T-helper 1 cell (primary cell): ENCODE measurements around the gene TARP.

Source experiments
- DNase-seq, 5 donors: peaks; one replicate each; pipeline ENCODE4 v3.0.0-alpha.2; 2012 to 2020

TARP gene

DNA sequence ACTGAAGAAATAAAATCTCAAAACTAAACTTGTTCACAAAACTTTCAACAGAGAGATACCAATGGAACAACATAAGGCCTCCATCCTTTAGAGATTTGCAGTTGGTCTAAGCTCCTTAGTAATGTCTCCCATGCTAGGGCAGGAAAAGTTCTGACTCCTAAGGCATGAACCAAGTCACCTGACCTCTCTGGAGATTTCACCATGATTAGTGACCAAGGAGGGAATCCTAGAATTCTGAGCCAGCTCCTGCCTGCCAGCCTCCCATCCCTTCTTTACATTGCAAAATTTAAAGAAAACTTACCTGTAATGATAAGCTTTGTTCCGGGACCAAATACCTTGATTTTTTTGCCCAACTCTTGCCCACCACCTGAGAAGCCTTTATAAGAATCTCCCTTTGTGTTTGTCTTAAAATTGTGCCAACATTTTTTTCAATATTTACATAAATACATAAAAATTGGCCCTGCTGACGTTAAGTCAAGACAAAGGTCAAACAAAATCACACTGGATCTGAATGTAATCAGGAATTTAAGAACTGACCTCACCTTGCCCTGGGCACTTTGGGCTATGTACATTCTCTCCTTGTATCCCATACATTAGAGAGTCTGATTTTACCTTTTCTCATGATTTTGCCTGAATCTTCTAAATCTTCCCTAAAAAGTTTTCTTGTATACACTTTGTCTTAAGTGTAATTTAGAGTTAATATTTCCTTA is at the start of gene TARP:
TSS of gene TARP (minus strand) at position 351 of the 710 bp plus-strand sequence.
- DNase-seq = no peak

DNA sequence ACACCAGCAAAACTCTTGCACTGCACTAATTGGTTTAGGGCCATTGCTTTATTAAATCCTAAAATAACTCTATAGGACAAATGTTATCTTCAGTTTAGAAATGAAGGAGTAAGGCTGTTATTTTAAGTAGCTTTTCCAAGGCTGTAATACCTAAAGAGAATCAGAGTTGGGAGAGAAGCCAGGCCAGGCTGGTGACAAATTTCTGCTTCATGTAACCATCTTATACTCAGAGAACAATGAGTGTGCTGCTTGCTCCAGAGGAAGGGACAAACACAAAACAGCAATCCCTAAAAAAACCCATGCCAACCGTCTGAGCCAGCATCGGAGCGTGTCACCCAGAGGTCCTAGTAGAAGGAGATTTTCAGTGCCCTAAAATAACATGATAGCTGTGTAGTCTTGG is 49.7 kb upstream of the TARP start:
- no peak for DNase-seq

DNA sequence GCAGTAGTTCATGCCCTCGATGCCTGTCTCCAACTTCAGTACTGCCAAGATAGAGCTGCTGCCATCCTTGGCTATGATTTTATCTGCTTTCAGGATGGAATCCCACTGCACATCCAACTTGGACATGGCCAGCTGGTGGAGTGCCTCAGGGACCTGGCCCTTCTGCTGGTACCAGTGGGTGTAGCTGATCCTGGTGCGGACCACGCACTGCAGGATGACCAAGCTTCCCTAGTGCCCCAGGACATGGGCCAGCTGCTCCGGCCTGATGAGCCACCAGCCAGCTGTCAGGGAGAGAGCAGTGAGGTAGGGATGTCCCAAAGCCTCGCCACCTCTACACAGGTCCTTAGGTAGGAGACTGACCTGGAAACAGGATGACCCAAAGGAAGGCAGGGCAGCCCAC is 49.0 kb upstream of the TARP start:
- DNase-seq = no peak

DNA sequence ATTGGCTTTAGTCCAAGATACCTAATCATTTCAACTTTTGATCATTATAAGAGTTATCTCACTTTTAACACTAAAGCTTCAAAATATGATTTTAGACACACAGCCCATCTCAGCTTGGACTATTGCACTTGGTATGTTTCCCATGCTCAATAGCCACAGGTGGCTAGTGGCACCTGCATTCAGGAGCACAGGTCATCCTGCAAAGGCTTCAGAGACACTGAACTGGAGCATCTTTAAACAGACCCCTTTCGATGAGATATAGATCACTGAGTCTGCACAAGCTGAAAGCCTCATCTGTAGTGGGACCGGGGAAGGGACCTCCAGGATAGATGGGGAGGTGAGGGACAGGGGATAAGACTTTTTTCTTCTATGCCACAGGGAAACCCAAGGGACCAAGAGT is 48.5 kb upstream of the TARP start:
- DNase-seq = no peak

- DNase-seq = no peak
Observed at GRCh38 chr7:38321515-38321944, 48.1 kb upstream of the TARP start.

DNA sequence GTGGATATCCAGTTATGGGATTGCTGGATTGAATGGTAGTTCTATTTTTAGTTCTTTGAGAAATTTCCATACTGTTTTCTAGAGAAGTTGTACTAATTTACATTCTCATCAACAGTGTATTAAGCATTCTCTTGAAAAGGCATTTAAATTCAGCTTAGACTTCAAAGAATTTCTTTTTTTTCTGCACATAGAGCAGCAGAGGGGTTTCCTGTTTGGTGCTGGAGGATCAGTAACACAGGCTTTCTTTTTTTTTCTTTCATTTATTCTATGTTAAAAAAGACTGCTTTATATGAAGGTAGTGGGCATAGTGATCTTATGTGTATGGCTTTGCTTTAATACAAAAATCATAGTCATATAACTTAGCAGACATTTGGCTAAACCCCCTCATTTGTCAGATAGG is 47.6 kb upstream of the TARP start:
- DNase-seq = no peak

- DNase-seq = no peak
Observed at GRCh38 chr7:38319873-38320272, 46.4 kb upstream of the TARP start.

GRCh38 chr7:38318803-38319416 is 45.5 kb upstream of the TARP start:
- peak in 1 of 5 donors; percentile 46 for DNase-seq

DNA sequence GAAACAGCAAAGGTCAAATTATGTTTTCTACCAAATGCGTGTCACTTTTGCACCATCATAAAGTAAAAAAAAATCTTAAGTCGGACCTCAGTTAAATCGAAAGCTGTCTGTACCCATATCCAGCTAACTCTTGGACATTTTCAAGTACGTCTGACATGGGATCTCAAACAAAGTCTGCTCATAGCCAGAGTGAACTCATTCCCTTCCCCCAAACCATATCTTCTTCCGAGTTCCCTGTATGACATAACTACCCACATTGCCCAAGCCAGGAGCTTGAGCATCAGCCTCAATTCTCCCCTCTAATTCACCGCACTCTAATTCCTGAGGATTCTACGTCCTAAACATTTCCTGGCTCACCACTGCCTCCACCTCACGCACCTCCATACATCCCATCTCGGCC is 44.8 kb upstream of the TARP start:
- DNase-seq = no peak

DNA sequence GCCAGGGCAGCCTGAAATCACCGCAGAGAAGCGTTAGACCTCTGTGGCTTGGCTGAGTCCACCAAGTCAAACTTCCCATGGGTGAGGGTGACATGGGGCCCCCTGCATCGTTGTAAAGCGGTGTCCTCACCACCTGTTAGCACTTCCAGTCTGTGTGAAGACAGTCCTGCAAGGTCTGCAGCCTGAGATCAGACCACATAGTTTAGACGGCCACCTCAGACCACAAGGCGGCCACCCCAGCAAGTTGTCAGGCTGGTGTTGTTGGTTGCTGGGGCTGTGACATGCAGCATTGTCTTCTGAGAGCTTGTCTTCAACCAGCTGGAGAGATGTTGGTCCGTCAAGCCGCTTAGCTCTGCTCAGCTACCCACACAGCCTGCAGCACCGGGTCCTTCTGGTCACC is 44.1 kb upstream of the TARP start:
- DNase-seq = no peak

GRCh38 chr7:38316733-38317360 is 43.4 kb upstream of the TARP start:
- no peak for DNase-seq

DNA sequence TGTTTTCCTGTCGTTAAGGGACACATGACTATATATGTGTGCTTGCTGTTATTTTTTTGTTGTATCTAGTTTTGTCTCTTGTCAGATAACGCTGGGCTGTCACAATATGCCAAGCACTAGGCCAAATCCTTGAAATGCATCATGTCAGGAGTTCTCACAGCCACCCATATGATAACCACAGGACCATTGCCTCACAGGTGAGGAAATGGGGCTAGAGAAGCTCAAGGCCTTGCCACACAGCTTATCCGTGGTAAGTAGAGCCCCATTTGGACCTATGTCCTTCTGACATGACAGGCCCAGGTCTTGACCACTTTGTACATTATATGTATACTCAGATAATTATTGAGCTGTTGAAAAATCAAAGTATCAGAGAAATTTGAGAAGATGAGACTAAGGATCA is 42.0 kb upstream of the TARP start:
- no peak for DNase-seq

DNA sequence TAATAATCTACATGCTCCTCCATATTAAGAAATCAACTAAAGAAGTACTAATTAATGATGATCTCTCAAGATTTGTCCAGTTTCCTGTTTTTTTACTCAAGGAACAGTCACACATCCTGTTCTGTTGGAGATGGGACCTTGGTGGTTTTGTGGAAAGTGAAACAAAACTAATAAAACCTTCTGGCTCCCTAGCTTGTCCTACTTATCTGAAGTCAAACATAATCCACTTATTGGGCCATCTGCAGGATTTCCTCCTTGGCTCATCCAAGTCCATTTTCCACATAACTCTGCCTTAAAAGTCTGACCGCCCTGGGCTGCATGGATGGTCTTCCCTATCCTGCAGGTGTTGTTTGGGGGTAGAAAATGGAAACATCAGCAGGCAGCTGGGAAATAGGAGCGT is 39.4 kb upstream of the TARP start:
- no peak for DNase-seq

GRCh38 chr7:38311329-38311937 is 38.0 kb upstream of the TARP start:
- no peak for DNase-seq

- DNase-seq = no peak
Observed at GRCh38 chr7:38310591-38311101, 37.2 kb upstream of the TARP start.

DNA sequence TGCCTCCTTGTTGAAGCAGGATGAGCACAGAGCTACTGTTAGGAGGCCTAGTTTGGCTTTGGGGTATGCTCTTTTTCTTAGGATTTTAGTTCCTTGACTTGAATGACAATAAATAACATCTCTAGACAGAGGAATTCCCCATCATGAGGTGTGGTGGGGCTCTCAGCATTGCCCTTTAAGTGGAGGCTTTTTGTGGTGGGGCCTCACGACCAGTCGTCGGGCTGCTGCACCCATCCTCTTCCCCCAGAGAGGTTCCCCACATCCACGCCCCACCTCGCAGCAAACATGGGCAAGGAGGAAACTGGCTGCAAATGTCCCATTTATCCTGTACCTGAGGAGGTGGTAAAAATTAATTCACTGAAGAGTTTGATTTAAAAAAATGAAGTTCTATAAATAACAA is 36.1 kb upstream of the TARP start:
- DNase-seq = no peak

GRCh38 chr7:38308140-38308539 is 34.7 kb upstream of the TARP start:
- no peak for DNase-seq

GRCh38 chr7:38307640-38308039 is 34.2 kb upstream of the TARP start:
- no peak for DNase-seq

DNA sequence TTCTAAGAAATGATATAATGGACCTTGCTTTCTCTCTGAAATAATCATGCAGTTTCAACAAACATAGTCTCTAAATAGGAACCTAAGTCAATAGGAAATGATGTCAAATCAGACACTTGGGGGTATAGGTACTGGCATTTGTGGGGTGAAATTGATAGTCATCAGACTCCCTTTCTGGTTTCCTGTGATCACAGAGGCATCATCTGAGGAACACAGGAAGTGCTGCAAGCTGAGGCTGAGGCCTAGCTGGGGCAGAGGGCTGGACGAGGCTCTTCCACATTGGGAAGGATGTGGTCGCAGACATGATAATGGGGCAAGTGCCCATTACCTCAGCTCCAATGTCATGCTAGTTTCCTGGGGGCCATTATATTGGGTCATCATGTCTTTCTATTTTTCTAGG is 33.5 kb upstream of the TARP start:
- DNase-seq = peak in 1 of 5 donors; percentile 79

DNA sequence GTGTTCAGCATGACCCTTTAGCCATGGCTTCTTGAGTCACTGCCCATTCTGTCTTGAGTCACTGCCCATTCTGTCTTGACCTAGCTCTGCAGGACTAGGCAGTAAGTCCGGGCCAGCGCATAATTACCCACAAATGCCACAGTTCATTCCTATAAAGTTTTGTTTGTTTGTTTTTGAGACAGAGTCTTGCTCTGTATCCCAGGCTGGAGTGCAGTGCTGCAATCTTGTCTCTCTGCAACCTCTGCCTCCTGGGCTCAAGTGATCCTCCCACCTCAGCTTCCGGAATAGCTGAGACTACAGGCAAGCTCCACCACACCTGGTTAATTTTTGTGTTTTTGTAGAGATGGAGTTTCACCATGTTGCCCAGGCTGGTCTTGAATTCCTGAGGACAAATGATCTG is 32.7 kb upstream of the TARP start:
- DNase-seq = no peak

DNA sequence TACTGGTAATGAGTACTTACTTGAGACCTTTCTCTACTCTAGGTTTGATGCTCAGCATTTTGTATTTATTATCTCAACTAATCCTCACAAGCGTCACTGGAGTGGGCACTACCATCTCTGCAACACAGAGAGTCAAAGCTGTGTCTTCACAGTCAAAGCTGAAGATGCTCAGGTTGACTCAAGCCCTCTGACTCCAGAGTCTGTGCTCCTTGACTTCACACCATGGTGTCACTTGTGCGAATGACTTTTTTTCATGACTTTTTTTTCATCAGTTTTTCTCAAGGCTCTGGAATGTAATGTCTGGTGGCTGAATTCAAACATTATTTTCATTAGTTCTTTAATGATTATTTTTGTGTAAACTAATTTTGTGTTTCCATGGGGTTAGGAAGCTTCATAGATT is 30.4 kb upstream of the TARP start:
- DNase-seq = no peak

GRCh38 chr7:38300175-38300574 is 26.7 kb upstream of the TARP start:
- DNase-seq = no peak

DNA sequence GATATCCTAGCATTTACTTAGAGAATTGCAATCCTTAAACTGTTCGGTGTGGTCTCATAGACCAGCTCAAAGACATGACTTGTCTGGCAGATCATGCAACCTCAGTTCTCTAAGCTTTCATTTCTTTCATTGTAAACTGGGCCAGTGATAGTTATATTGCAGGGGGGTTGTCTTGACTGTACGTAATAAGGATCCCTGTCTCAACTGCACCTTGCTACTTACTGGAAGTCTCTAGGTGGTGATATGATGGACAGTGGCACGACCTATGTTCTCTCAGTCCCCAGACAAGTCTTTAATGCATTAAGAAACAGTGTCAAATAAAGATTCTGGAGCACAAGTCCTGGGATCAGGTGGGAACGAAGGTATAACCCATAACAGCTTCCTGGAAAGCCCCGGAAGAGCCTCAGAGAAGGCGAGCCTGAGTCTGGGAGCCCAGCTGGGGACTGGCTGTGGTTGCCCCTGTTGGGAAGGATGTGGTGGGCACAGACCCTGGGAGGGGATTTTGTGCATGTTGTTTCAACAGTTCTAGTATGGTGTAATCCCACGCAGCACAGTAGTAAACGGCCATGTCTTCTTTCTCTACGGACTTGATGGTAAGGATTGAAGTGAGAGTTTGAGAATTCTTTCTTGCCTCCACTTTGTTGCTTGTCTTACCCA is 26.0 kb upstream of the TARP start:
- DNase-seq = no peak
